HepG2 (cell line): ENCODE measurements around the gene STRBP. TPM values are rescaled to one million over a fixed set of nuclear protein-coding genes. Genes with fewer than 3 reads are reported as not detected.

ENCODE experiments used
- AGO1 ChIP-seq: fragments of 200-400 bp; formaldehyde crosslinking; IDR thresholded peaks from 2 replicates; pipeline ENCODE4 v1.6.1; 2017; ENCODE audit warnings: mild to moderate bottlenecking, low read depth, low read length, moderate library complexity; ENCODE audit not compliant: poor library complexity, severe bottlenecking
- ATF7-NPFF ChIP-seq: sonication (generic); formaldehyde crosslinking; IDR thresholded peaks from 2 replicates; pipeline ENCODE4 v1.8.1; 2023; ENCODE audit warnings: mild to moderate bottlenecking, low read depth, missing genetic modification reagents, moderate library complexity
- CENPX ChIP-seq: sonication (generic); formaldehyde crosslinking; IDR thresholded peaks from 2 replicates; pipeline ENCODE4 v1.9.0; 2021; ENCODE audit warnings: mild to moderate bottlenecking, missing genetic modification reagents, moderate library complexity
- CERS6 ChIP-seq: sonication (generic); formaldehyde crosslinking; IDR thresholded peaks from 2 replicates; pipeline ENCODE4 v1.5.0; 2020; ENCODE audit warnings: missing genetic modification reagents
- DMAP1 ChIP-seq: IDR thresholded peaks from 2 replicates; pipeline ENCODE4 v1.6.1; 2016
- ETV6 ChIP-seq: sonication (generic); formaldehyde crosslinking; conservative IDR thresholded peaks from 2 replicates; pipeline ENCODE4 v1.4.0; 2020; ENCODE audit warnings: missing genetic modification reagents
- FOXA1 ChIP-seq, 2 experiments: fragments of 450-650 bp in 1 of 2; sonication (generic) in 1 of 2; formaldehyde crosslinking in 1 of 2; IDR thresholded peaks; 2 replicates each; pipeline versions ENCODE4 v1.4.0 to v1.6.1; 2016 to 2020; ENCODE audit warnings: missing genetic modification reagents in 1 of 2
- HNRNPH1 ChIP-seq: fragments of 200-400 bp; formaldehyde crosslinking; optimal IDR thresholded peaks from 2 replicates; pipeline ENCODE3; 2017; ENCODE audit warnings: mild to moderate bottlenecking, low read depth, low read length
- HOXA3 ChIP-seq: sonication (generic); formaldehyde crosslinking; IDR thresholded peaks from 2 replicates; pipeline ENCODE4 v1.5.0; 2020; ENCODE audit warnings: missing genetic modification reagents
- MXD4 ChIP-seq: IDR thresholded peaks from 2 replicates; pipeline ENCODE4 v1.6.1; 2016; ENCODE audit warnings: mild to moderate bottlenecking, missing biosample characterization, missing genetic modification reagents
- MYC ChIP-seq: sonication (generic); formaldehyde crosslinking; IDR thresholded peaks from 2 replicates; pipeline ENCODE4 v1.9.0; 2021; ENCODE audit warnings: missing genetic modification reagents, borderline replicate concordance
- PAX8 ChIP-seq: sonication (generic); formaldehyde crosslinking; IDR thresholded peaks from 2 replicates; pipeline ENCODE4 v1.8.0; 2022; ENCODE audit warnings: mild to moderate bottlenecking, missing genetic modification reagents, borderline replicate concordance
- POLR2A ChIP-seq, 2 experiments: IDR thresholded peaks; 2 replicates each; pipeline ENCODE4 v1.6.1; 2011; ENCODE audit warnings: low read depth in 2 of 2, low read length in 2 of 2, mild to moderate bottlenecking in 1 of 2, moderate library complexity in 1 of 2; ENCODE audit not compliant: insufficient read depth in 1 of 2
- POLR2G ChIP-seq: fragments of 200-400 bp; formaldehyde crosslinking; IDR thresholded peaks from 2 replicates; pipeline ENCODE4 v1.6.1; 2018; ENCODE audit warnings: mild to moderate bottlenecking, low read depth, low read length, moderate library complexity
- SALL1 ChIP-seq: sonication (generic); formaldehyde crosslinking; IDR thresholded peaks from 2 replicates; pipeline ENCODE4 v1.8.0; 2022; ENCODE audit warnings: mild to moderate bottlenecking, missing genetic modification reagents
- SMAD1 ChIP-seq: sonication (generic); formaldehyde crosslinking; IDR thresholded peaks from 2 replicates; pipeline ENCODE4 v1.4.0; 2020; ENCODE audit warnings: missing genetic modification reagents, low read depth, mild to moderate bottlenecking, borderline replicate concordance
- SMYD3 ChIP-seq: sonication (generic); formaldehyde crosslinking; IDR thresholded peaks from 2 replicates; pipeline ENCODE4 v1.8.1; 2023; ENCODE audit warnings: mild to moderate bottlenecking, missing genetic modification reagents
- TSC22D2 ChIP-seq: sonication (generic); formaldehyde crosslinking; IDR thresholded peaks from 2 replicates; pipeline ENCODE4 v1.5.1; 2020; ENCODE audit warnings: missing genetic modification reagents, mild to moderate bottlenecking, borderline replicate concordance
- ZBTB14 ChIP-seq: sonication (generic); formaldehyde crosslinking; IDR thresholded peaks from 2 replicates; pipeline ENCODE4 v1.4.0; 2020; ENCODE audit warnings: missing genetic modification reagents
- ZFP36 ChIP-seq: fragments of 150-350 bp; IDR thresholded peaks from 2 replicates; pipeline ENCODE4 v1.6.1; 2018; ENCODE audit warnings: borderline replicate concordance, low read length, low read depth; ENCODE audit not compliant: partially characterized antibody
- ZMYM3 ChIP-seq: sonication (generic); formaldehyde crosslinking; IDR thresholded peaks from 2 replicates; pipeline ENCODE4 v1.5.1; 2020; ENCODE audit warnings: mild to moderate bottlenecking, missing genetic modification reagents
- ZNF263 ChIP-seq: sonication (generic); formaldehyde crosslinking; IDR thresholded peaks from 2 replicates; pipeline ENCODE4 v1.4.0; 2020; ENCODE audit warnings: missing genetic modification reagents
- ZNF317 ChIP-seq: sonication (generic); formaldehyde crosslinking; IDR thresholded peaks from 2 replicates; pipeline ENCODE4 v1.5.0; 2020; ENCODE audit warnings: mild to moderate bottlenecking, missing genetic modification reagents
- ZNF326 ChIP-seq: sonication (generic); formaldehyde crosslinking; IDR thresholded peaks from 2 replicates; pipeline ENCODE4 v1.4.0; 2020; ENCODE audit warnings: missing genetic modification reagents, borderline replicate concordance
- ZNF367 ChIP-seq: sonication (generic); formaldehyde crosslinking; IDR thresholded peaks from 2 replicates; pipeline ENCODE4 v1.4.0; 2020; ENCODE audit warnings: missing genetic modification reagents, borderline replicate concordance
- ZNF543 ChIP-seq: sonication (generic); formaldehyde crosslinking; IDR thresholded peaks from 2 replicates; pipeline ENCODE4 v1.4.0; 2020; ENCODE audit warnings: mild to moderate bottlenecking, missing genetic modification reagents
- ZNF768 ChIP-seq: sonication (generic); formaldehyde crosslinking; IDR thresholded peaks from 2 replicates; pipeline ENCODE4 v1.4.0; 2020; ENCODE audit warnings: missing genetic modification reagents
- ZNF784 ChIP-seq: sonication (generic); formaldehyde crosslinking; IDR thresholded peaks from 2 replicates; pipeline ENCODE4 v1.5.1; 2020; ENCODE audit warnings: missing genetic modification reagents, mild to moderate bottlenecking, borderline replicate concordance
- ZNF891 ChIP-seq: sonication (generic); formaldehyde crosslinking; IDR thresholded peaks from 2 replicates; pipeline ENCODE4 v1.5.0; 2020; ENCODE audit warnings: mild to moderate bottlenecking, missing genetic modification reagents
- polyA plus RNA-seq, 8 experiments: library from polyadenylated mRNA; depleted of rRNA in 3 of 8; stranded (reverse) in 7 of 8; unstranded in 1 of 8; fragments of >200 nt; fragmentation: Illumina TruSeq in 4 of 8; extraction: Trizol in 4 of 8; gene quantifications; 2 replicates each; pipeline versions ENCODE4 v1.2.1 to v1.2.3, GENCODE V29; 2011 to 2016; ENCODE audit warnings: low read depth in 4 of 8, missing spikeins in 1 of 8, mixed read lengths in 1 of 8; ENCODE audit not compliant: insufficient read depth in 1 of 8
- total RNA-seq, 5 experiments: library from RNA; depleted of rRNA; stranded (reverse); fragments of >200 nt; fragmentation: Illumina TruSeq; extraction: Trizol; gene quantifications; 2 replicates each; pipeline ENCODE4 v1.2.3, GENCODE V29; 2016; ENCODE audit warnings: low read depth in 1 of 5

Gene STRBP
- total and polyA plus RNA-seq, 2 of the 13 experiments (the other 11 are each of a cell fraction or from before 2014, with no cell fraction given) = 14.5 to 38.5 TPM

GRCh38 chr9:123268465-123269259 lies at the start of gene STRBP (continued):
- TF ChIP-seq ZNF784 = 0 out of 2 replicates have a peak, but pooled peaks have one; percentile 69
- peak; percentile 29; the same call in 1 of the 2 replicates for TF ChIP-seq MYC (CRISPR knock-in tag)
- TF ChIP-seq ZNF891 = no peak
- no peak; the same call in none of the 2 replicates for TF ChIP-seq HOXA3
- TF ChIP-seq ZNF326 = no peak
- TF ChIP-seq POLR2A (IDR thresholded peaks at IDR 0.05; ENCODE audit: insufficient read depth in 1 of 2, low read depth in 2 of 2, low read length in 2 of 2) = peak in 1 of 2 experiments; percentile 59; a peak in 1 of 4 replicates
- peak; percentile 100 for TF ChIP-seq HNRNPH1
- TF ChIP-seq ZMYM3 = peak; percentile 50; the same call in 1 of the 2 replicates
- peak; percentile 40; the same call in 1 of the 2 replicates for TF ChIP-seq ZNF768 (CRISPR knock-in tag)
- TF ChIP-seq ZNF317 = no peak
- TF ChIP-seq SMYD3 (CRISPR knock-in tag) = no peak
- TF ChIP-seq CERS6 (CRISPR knock-in tag) = no peak
- peak; percentile 100 for TF ChIP-seq AGO1
- TF ChIP-seq ETV6 (CRISPR knock-in tag) = no peak
- TF ChIP-seq SMAD1 (CRISPR knock-in tag) = no peak
- no peak for TF ChIP-seq TSC22D2
- TF ChIP-seq SALL1 (CRISPR knock-in tag) = peak; percentile 81
- no peak for TF ChIP-seq ZNF367
- TF ChIP-seq CENPX (CRISPR knock-in tag) = no peak
- TF ChIP-seq ATF7-NPFF (CRISPR knock-in tag) = no peak
- TF ChIP-seq POLR2G = peak; percentile 62
- peak; percentile 97 for TF ChIP-seq ZNF263 (CRISPR knock-in tag)
- no peak for TF ChIP-seq PAX8 (CRISPR knock-in tag)
- no peak for TF ChIP-seq FOXA1 (IDR thresholded peaks at IDR 0.05)
- no peak for TF ChIP-seq FOXA1 (CRISPR knock-in tag; IDR thresholded peaks at IDR 0.05)
- peak; percentile 40; the same call in 1 of the 2 replicates for TF ChIP-seq DMAP1
- TF ChIP-seq ZFP36 = no peak
- no peak for TF ChIP-seq ZNF543 (CRISPR knock-in tag)
- TF ChIP-seq ZBTB14 = peak; percentile 87
- peak; percentile 20; the same call in 1 of the 2 replicates for TF ChIP-seq MXD4 (CRISPR knock-in tag)
